Kidney (tissue), 14 donors: ENCODE measurements around the gene PRSS35. TPM values are rescaled to one million over a fixed set of nuclear protein-coding genes. Genes with fewer than 3 reads are reported as not detected.
A peak's percentile ranks its signal among the peaks of the same experiment; 100 is the strongest.

ENCODE experiments used
- DNase-seq, 5 donors: peaks; one replicate each; pipeline ENCODE4 v3.0.0-alpha.2; 2013 to 2020
- FAIRE-seq: peaks from 2 replicates; lab custom pipeline; 2012; peaks lifted over from hg19 to GRCh38; lab: Jason Lieb, UNC
- H3K27ac ChIP-seq, 2 donors: one replicate each; pipeline ENCODE4 v1.7.0; 2013; ENCODE audit warnings: low read depth in 2 of 2, low read length in 2 of 2, inconsistent platforms in 1 of 2
- H3K27me3 ChIP-seq: one replicate; pipeline ENCODE4 v1.7.1; 2013; ENCODE audit warnings: low read length, inconsistent platforms; ENCODE audit not compliant: control insufficient read depth, insufficient read depth
- H3K36me3 ChIP-seq, 3 donors: one replicate each; pipeline versions ENCODE4 v1.7.0 to v1.7.1; 2013; ENCODE audit warnings: low read length in 3 of 3, control low read depth in 1 of 3, inconsistent platforms in 1 of 3; ENCODE audit not compliant: insufficient read depth in 3 of 3, control insufficient read depth in 2 of 3
- H3K4me1 ChIP-seq, 3 donors: one replicate each; pipeline versions ENCODE4 v1.7.0 to v1.7.1; 2013; ENCODE audit warnings: low read length in 3 of 3, inconsistent platforms in 1 of 3, low read depth in 1 of 3; ENCODE audit not compliant: control insufficient read depth in 2 of 3, insufficient read depth in 2 of 3
- H3K4me3 ChIP-seq, 3 donors: one replicate each; pipeline versions ENCODE4 v1.7.0 to v1.8.1; 2013; ENCODE audit warnings: low read length in 3 of 3, control low read depth in 1 of 3, inconsistent platforms in 1 of 3
- H3K9ac ChIP-seq, 3 donors: one replicate each; pipeline versions ENCODE4 v1.7.0 to v1.7.1; 2013; ENCODE audit warnings: low read length in 3 of 3, control low read depth in 1 of 3, inconsistent platforms in 1 of 3
- H3K9me3 ChIP-seq, 3 donors: one replicate each; pipeline versions ENCODE4 v1.7.0 to v1.7.1; 2013; ENCODE audit warnings: low read length in 3 of 3, control low read depth in 1 of 3, inconsistent platforms in 1 of 3; ENCODE audit not compliant: control insufficient read depth in 2 of 3, insufficient read depth in 1 of 3
- intact Hi-C: fragments of 100-400 bp; cut with DNase I; formaldehyde crosslinking; loops from one replicate; pipeline ENCODE4 v1.11.1; 2022
- polyA plus RNA-seq: library from polyadenylated mRNA; stranded (reverse); fragments of 350-450 nt; fragmentation: Illumina TruSeq; extraction: RNeasy Lipid Tissue Mini Kit (QIAGEN cat#74804); gene quantifications from one replicate; pipeline ENCODE4 v1.2.3, GENCODE V29; 2014; ENCODE audit warnings: low read depth, low replicate concordance; ENCODE audit not compliant: insufficient read depth
- total RNA-seq: library from RNA; stranded (reverse); fragmentation: NEBNext Ultra II Directional; extraction: Animal tissue kit (Norgen Biotek cat#: 25700); gene quantifications from one replicate; pipeline ENCODE4 v1.2.1, GENCODE V29; 2021
- TF ChIP-seq, protein P1 (sequence below): IDR thresholded peaks from 3 replicates; pipeline ENCODE4 v1.5.1; 2012; ENCODE audit warnings: mild to moderate bottlenecking, moderate library complexity, borderline replicate concordance; ENCODE audit not compliant: insufficient read depth; ENCODE audit errors: extremely low read depth
- donor health status: control.
- donor health status: control.
- donor health status: control.
- donor health status: control.
- donor health status: control.
- donor health status: DM: yes; HTN: yes; CAD: no.
- donor health status: Normal renal cell carcinoma (clear cell type).

PRSS35 gene
- total and polyA plus RNA-seq, 2 donors from 2014 or later = 0.66 to 2.0 TPM

- no peak for FAIRE-seq
- TF ChIP-seq, protein P1, sequence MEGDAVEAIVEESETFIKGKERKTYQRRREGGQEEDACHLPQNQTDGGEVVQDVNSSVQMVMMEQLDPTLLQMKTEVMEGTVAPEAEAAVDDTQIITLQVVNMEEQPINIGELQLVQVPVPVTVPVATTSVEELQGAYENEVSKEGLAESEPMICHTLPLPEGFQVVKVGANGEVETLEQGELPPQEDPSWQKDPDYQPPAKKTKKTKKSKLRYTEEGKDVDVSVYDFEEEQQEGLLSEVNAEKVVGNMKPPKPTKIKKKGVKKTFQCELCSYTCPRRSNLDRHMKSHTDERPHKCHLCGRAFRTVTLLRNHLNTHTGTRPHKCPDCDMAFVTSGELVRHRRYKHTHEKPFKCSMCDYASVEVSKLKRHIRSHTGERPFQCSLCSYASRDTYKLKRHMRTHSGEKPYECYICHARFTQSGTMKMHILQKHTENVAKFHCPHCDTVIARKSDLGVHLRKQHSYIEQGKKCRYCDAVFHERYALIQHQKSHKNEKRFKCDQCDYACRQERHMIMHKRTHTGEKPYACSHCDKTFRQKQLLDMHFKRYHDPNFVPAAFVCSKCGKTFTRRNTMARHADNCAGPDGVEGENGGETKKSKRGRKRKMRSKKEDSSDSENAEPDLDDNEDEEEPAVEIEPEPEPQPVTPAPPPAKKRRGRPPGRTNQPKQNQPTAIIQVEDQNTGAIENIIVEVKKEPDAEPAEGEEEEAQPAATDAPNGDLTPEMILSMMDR = no peak
- H3K36me3 ChIP-seq = no peaks in the 10 kb centered on the region
- intact Hi-C loops = loop anchor here (5.0 kb wide), 1 partner anchor 289 kb away; no protein-coding TSS in a partner anchor
- H3K9ac ChIP-seq = no peak overlapping the region
- no peak for DNase-seq
- no peaks in the 10 kb centered on the region for H3K9me3 ChIP-seq
- H3K4me3 ChIP-seq = no peak overlapping the region
- no peak overlapping the region for H3K27ac ChIP-seq
- no peaks in the 10 kb centered on the region for H3K27me3 ChIP-seq
- no peaks in the 10 kb centered on the region for H3K4me1 ChIP-seq
Observed at GRCh38 chr6:83511266-83511665, 1.1 kb upstream of the PRSS35 start.

GRCh38 chr6:83514466-83514865 lies 2.1 kb downstream of the PRSS35 start:
- H3K9ac ChIP-seq = no peak overlapping the region
- H3K4me1 ChIP-seq = no peaks in the 10 kb centered on the region
- intact Hi-C loops = loop anchor here (5.0 kb wide), 1 partner anchor 292 kb away; no protein-coding TSS in a partner anchor
- no peaks in the 10 kb centered on the region for H3K27me3 ChIP-seq
- H3K36me3 ChIP-seq = no peaks in the 10 kb centered on the region
- no peak overlapping the region for H3K4me3 ChIP-seq
- DNase-seq = no peak
- TF ChIP-seq, protein P1 = no peak
- H3K27ac ChIP-seq = no peak overlapping the region
- no peaks in the 10 kb centered on the region for H3K9me3 ChIP-seq
- no peak for FAIRE-seq

GRCh38 chr6:83514866-83515466 lies 2.6 kb downstream of the PRSS35 start:
- H3K4me3 ChIP-seq = no peak overlapping the region
- DNase-seq = peak in 3 of 5 donors; percentile 26 to 79 (median 62)
- no peaks in the 10 kb centered on the region for H3K27me3 ChIP-seq
- no peak overlapping the region for H3K27ac ChIP-seq
- no peaks in the 10 kb centered on the region for H3K9me3 ChIP-seq
- intact Hi-C loops = loop anchor here (5.0 kb wide), 1 partner anchor 293 kb away; no protein-coding TSS in a partner anchor
- H3K36me3 ChIP-seq = no peaks in the 10 kb centered on the region
- TF ChIP-seq, protein P1 = peak; percentile 81
- H3K9ac ChIP-seq = no peak overlapping the region
- no peaks in the 10 kb centered on the region for H3K4me1 ChIP-seq
- FAIRE-seq = peak; percentile 94
